AG09309 (cell line): ENCODE data around the gene ITPK1.
"Not testable (repeated sequence)": the region's sequence is repeated elsewhere in the genome, so short reads cannot be mapped to it uniquely, and the experiment has no call there.

Experiments used
- DNase-seq: peaks from one replicate; pipeline ENCODE4 v3.0.0-alpha.2; 2010; ENCODE audit warnings: low read depth
- H3K4me3 ChIP-seq: 2 replicates; pipeline ENCODE4 v1.5.1; 2011; ENCODE audit warnings: mild to moderate bottlenecking, low read depth, low read length, moderate library complexity; ENCODE audit not compliant: control insufficient read depth
- CTCF ChIP-seq: IDR thresholded peaks from 2 replicates; pipeline ENCODE4 v1.5.1; 2011; ENCODE audit warnings: mild to moderate bottlenecking, low read depth, low read length, inconsistent platforms; ENCODE audit not compliant: insufficient read depth, control insufficient read depth; ENCODE audit errors: missing control alignments

ITPK1 gene

GRCh38 chr14:93137864-93138263 is 22.1 kb upstream of the ITPK1 start:
- H3K4me3 ChIP-seq: no peak overlapping the region
- TF ChIP-seq CTCF: no peak
- DNase-seq: no peak

GRCh38 chr14:93136508-93136907 is 20.8 kb upstream of the ITPK1 start:
- DNase-seq, H3K4me3 ChIP-seq: not testable (repeated sequence)

- no peak for DNase-seq
- H3K4me3 ChIP-seq: no peak overlapping the region
- no peak for TF ChIP-seq CTCF
Observed at GRCh38 chr14:93136009-93136408, 20.3 kb upstream of the ITPK1 start.

GRCh38 chr14:93135399-93135798 is 19.7 kb upstream of the ITPK1 start:
- no peak for TF ChIP-seq CTCF
- H3K4me3 ChIP-seq: no peak overlapping the region
- no peak for DNase-seq

- TF ChIP-seq CTCF: no peak
- peak; percentile 62 for DNase-seq
- H3K4me3 ChIP-seq: no peak overlapping the region
Observed at GRCh38 chr14:93133464-93133863, 17.7 kb upstream of the ITPK1 start.

GRCh38 chr14:93132472-93133065 is 16.8 kb upstream of the ITPK1 start:
- H3K4me3 ChIP-seq: no peak overlapping the region
- no peak for DNase-seq
- TF ChIP-seq CTCF: peak; percentile 60

GRCh38 chr14:93131257-93131820 is 15.6 kb upstream of the ITPK1 start:
- not testable (repeated sequence) for H3K4me3 ChIP-seq, DNase-seq

- no peak for TF ChIP-seq CTCF
Observed at GRCh38 chr14:93128725-93129459, 13.2 kb upstream of the ITPK1 start.

More at GRCh38 chr14:93128725-93129459, 13.2 kb upstream of the ITPK1 start:
- no peak overlapping the region for H3K4me3 ChIP-seq
- no peak for DNase-seq
